ENCODE results near the gene COL18A1.

Gene COL18A1

GRCh38 chr21:45509566-45510465 is 104.9 kb downstream of the COL18A1 start:
- DNase-seq = no peak

GRCh38 chr21:45510466-45510955 is 105.5 kb downstream of the COL18A1 start:
- no peak for DNase-seq

- DNase-seq = no peak
These were observed 106.0 kb downstream of the COL18A1 start for GRCh38 chr21:45511007-45511406.

- DNase-seq = no peak
These were observed 106.9 kb downstream of the COL18A1 start for GRCh38 chr21:45511661-45512431.

GRCh38 chr21:45512626-45513002 is 107.6 kb downstream of the COL18A1 start:
- DNase-seq = no peak

- DNase-seq = no peak
These were observed 108.2 kb downstream of the COL18A1 start for GRCh38 chr21:45513003-45513717.

GRCh38 chr21:45513741-45514310 is 108.9 kb downstream of the COL18A1 start:
- DNase-seq = no peak

GRCh38 chr21:45514311-45515021 is 109.5 kb downstream of the COL18A1 start:
- no peak for DNase-seq

GRCh38 chr21:45515241-45516061 is 110.5 kb downstream of the COL18A1 start:
- no peak for DNase-seq

- no peak for DNase-seq
These were observed 111.2 kb downstream of the COL18A1 start for GRCh38 chr21:45516071-45516670.

GRCh38 chr21:45516671-45517151 is 111.7 kb downstream of the COL18A1 start:
- no peak for DNase-seq

GRCh38 chr21:45517249-45518065 is 112.5 kb downstream of the COL18A1 start:
- DNase-seq = peak in 1 of 2 donors; percentile 28

GRCh38 chr21:45518742-45519141 is 113.8 kb downstream of the COL18A1 start:
- peak; percentile 37 to 42 for DNase-seq

- DNase-seq = no peak
These were observed 114.2 kb downstream of the COL18A1 start for GRCh38 chr21:45519182-45519581.

- no peak for DNase-seq
These were observed 116.3 kb downstream of the COL18A1 start for GRCh38 chr21:45521241-45521640.

GRCh38 chr21:45522381-45522780 is 117.4 kb downstream of the COL18A1 start:
- no peak for DNase-seq

- DNase-seq = no peak
These were observed 118.0 kb downstream of the COL18A1 start for GRCh38 chr21:45522986-45523385.

GRCh38 chr21:45523411-45524101 is 118.6 kb downstream of the COL18A1 start:
- no peak for DNase-seq

- no peak for DNase-seq
These were observed 119.8 kb downstream of the COL18A1 start for GRCh38 chr21:45524756-45525152.

All from inflammatory macrophage treated with lipopolysaccharide for 1 hour (primary cell).